ENCODE data around the gene MAGI1. TPM values are rescaled to one million over a fixed set of nuclear protein-coding genes. Genes with fewer than 3 reads are reported as not detected.

Gene MAGI1
- polyA plus RNA-seq, 1 of the 3 experiments (the other 2 are of a cell fraction), result 10.3 TPM

DNA sequence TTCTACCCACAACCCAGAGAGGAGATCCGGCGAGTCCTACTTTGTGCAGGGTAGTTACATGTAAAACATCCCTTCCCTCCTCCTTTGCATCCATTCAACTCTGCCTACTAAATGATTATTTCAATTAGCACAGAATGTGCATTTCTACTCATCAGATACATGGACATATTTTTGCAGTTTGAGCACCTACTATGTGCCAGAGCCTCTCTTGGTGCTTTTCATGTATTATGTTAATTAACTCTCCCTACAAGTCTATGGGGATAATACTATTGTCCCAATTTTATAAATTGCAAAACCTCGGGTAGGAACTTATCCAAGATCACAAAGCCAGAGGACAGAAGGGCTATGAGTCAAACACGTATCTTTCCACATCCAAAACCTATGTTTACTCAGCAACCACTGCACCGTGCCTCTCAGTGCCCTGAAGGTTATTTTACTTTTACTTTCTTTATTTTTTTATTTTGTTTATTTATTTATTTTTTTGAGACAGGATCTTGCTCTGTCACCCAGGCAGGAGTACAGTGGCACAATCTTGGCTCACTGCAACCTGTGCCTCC, 432.8 kb downstream of the MAGI1 start:
- Histone ChIP-seq H3K9me3 (no peaks in the 10 kb centered on the region), H3K4me2 (no peak overlapping the region), H3K36me3 (replicated peaks in 1 of 2; ENCODE audit: control insufficient read depth in 1 of 2, insufficient read depth in 2 of 2, low read length in 1 of 2) (no peaks in the 10 kb centered on the region), H3K9ac (no peak overlapping the region), H4K20me1 (ENCODE audit: insufficient read depth) (no peaks in the 10 kb centered on the region; the same call in 1 of the 2 replicates), H3K4me1 (ENCODE audit: control insufficient read depth in 1 of 2, insufficient read depth in 2 of 2, low read depth in 1 of 2, low read length in 1 of 2) (no peaks in the 10 kb centered on the region; a peak in 2 of 4 replicates), H3K4me3 (ENCODE audit: low read depth in 2 of 2, low read length in 1 of 2) (no peak overlapping the region), H3K27me3 (ENCODE audit: insufficient read depth) (no peaks in the 10 kb centered on the region), H3F3A (replicated peaks; ENCODE audit: insufficient read depth) (peaks cover 10% of the 10 kb centered on the region), H3K27ac (ENCODE audit: low read depth in 2 of 2, low read length in 1 of 2) (no peak overlapping the region), H3K79me2 (ENCODE audit: insufficient read depth) (peaks cover 11% of the 10 kb centered on the region), H2AFZ (ENCODE audit: low read depth) (no peak overlapping the region), H3K9me2 (no peaks in the 10 kb centered on the region)
- TF ChIP-seq, protein P1, sequence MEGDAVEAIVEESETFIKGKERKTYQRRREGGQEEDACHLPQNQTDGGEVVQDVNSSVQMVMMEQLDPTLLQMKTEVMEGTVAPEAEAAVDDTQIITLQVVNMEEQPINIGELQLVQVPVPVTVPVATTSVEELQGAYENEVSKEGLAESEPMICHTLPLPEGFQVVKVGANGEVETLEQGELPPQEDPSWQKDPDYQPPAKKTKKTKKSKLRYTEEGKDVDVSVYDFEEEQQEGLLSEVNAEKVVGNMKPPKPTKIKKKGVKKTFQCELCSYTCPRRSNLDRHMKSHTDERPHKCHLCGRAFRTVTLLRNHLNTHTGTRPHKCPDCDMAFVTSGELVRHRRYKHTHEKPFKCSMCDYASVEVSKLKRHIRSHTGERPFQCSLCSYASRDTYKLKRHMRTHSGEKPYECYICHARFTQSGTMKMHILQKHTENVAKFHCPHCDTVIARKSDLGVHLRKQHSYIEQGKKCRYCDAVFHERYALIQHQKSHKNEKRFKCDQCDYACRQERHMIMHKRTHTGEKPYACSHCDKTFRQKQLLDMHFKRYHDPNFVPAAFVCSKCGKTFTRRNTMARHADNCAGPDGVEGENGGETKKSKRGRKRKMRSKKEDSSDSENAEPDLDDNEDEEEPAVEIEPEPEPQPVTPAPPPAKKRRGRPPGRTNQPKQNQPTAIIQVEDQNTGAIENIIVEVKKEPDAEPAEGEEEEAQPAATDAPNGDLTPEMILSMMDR (IDR thresholded peaks at IDR 0.05), result no peak
- TF ChIP-seq NFIC (IDR thresholded peaks at IDR 0.05; ENCODE audit: borderline replicate concordance) (no peak), NRF1 (IDR thresholded peaks at IDR 0.05; ENCODE audit: low read depth, low read length) (no peak)
- TF ChIP-seq, protein P2, sequence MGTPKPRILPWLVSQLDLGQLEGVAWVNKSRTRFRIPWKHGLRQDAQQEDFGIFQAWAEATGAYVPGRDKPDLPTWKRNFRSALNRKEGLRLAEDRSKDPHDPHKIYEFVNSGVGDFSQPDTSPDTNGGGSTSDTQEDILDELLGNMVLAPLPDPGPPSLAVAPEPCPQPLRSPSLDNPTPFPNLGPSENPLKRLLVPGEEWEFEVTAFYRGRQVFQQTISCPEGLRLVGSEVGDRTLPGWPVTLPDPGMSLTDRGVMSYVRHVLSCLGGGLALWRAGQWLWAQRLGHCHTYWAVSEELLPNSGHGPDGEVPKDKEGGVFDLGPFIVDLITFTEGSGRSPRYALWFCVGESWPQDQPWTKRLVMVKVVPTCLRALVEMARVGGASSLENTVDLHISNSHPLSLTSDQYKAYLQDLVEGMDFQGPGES (IDR thresholded peaks at IDR 0.05; ENCODE audit: low read depth, low read length), result no peak
- WGBS (ENCODE audit: low lambda C conversion rate), result 88% methylated on average over 5 of the region's 5 CpGs
- DNase-seq, result no peak
- POLR2A ChIA-PET, result no interaction called here
- CTCF ChIA-PET, result interaction anchor here (1.0 kb wide), 1 partner anchor 9 kb away, joined by 3 read pairs; no protein-coding TSS in a partner anchor

DNA sequence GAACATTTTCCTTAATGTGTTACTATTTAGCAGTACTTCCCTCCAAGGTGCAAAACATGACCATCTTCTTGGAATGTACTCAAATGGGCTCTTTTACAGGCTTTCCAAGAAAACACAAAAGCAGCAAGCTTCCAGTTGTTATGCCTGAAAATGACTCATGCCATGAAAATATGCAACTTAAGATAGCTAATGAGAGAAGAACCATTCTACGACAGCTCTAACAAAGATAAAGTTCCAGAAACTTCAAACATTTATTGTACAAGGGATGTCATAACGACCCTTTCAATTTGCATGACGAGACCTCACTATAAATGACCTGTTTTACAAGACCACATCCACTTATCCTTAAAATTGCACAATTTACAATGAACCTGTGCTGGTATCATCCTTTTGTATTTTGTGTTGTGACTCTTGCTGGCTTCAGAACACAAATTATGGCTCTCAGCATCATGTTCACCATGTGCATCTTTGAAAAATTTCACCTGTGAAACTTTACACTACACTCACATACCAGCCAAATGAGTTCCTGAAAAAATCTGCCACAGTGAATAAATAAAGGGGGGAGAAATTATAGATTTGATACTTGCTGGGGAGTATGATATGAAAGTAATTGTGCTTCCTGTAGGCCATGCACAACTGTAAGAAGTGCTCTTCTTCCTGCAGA, 433.7 kb downstream of the MAGI1 start:
- peak in 1 of 2 experiments; percentile 31; a peak in 1 of 4 replicates for TF ChIP-seq EP300 (IDR thresholded peaks at IDR 0.05; ENCODE audit: borderline replicate concordance in 1 of 2, low read depth in 1 of 2, low read length in 1 of 2)
- TF ChIP-seq, protein P3, sequence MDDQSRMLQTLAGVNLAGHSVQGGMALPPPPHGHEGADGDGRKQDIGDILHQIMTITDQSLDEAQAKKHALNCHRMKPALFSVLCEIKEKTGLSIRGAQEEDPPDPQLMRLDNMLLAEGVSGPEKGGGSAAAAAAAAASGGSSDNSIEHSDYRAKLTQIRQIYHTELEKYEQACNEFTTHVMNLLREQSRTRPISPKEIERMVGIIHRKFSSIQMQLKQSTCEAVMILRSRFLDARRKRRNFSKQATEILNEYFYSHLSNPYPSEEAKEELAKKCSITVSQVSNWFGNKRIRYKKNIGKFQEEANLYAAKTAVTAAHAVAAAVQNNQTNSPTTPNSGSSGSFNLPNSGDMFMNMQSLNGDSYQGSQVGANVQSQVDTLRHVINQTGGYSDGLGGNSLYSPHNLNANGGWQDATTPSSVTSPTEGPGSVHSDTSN (IDR thresholded peaks at IDR 0.05), result peak; percentile 67
- TF ChIP-seq FOSL2 (IDR thresholded peaks at IDR 0.05; ENCODE audit: borderline replicate concordance, low read depth), result peak; percentile 57; the same call in 1 of the 2 replicates
- peak; percentile 39; the same call in 1 of the 2 replicates for TF ChIP-seq TCF12 (IDR thresholded peaks at IDR 0.05)
- TF ChIP-seq JUND (IDR thresholded peaks at IDR 0.05), result peak; percentile 50; the same call in 1 of the 2 replicates
- TF ChIP-seq, protein P4, sequence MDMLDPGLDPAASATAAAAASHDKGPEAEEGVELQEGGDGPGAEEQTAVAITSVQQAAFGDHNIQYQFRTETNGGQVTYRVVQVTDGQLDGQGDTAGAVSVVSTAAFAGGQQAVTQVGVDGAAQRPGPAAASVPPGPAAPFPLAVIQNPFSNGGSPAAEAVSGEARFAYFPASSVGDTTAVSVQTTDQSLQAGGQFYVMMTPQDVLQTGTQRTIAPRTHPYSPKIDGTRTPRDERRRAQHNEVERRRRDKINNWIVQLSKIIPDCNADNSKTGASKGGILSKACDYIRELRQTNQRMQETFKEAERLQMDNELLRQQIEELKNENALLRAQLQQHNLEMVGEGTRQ (IDR thresholded peaks at IDR 0.05; ENCODE audit: borderline replicate concordance, low read depth, low read length), result no peak
- H3K9me2 ChIP-seq, result no peaks in the 10 kb centered on the region
- no peak overlapping the region for H3K9ac ChIP-seq
- no peak overlapping the region for H3K4me3 ChIP-seq (ENCODE audit: low read depth in 2 of 2, low read length in 1 of 2)
- no peaks in the 10 kb centered on the region; a peak in 3 of 4 replicates for H3K4me1 ChIP-seq (ENCODE audit: control insufficient read depth in 1 of 2, insufficient read depth in 2 of 2, low read depth in 1 of 2, low read length in 1 of 2)
- no peak overlapping the region for H3K4me2 ChIP-seq
- CTCF ChIA-PET, result no interaction called here
- H2AFZ ChIP-seq (ENCODE audit: low read depth), result no peak overlapping the region
- POLR2A ChIA-PET, result no interaction called here
- no peak for DNase-seq
- peaks cover 18% of the 10 kb centered on the region for H3K79me2 ChIP-seq (ENCODE audit: insufficient read depth)
- H3K27me3 ChIP-seq (ENCODE audit: insufficient read depth), result no peaks in the 10 kb centered on the region
- 77% methylated on average over 3 of the region's 3 CpGs for WGBS (ENCODE audit: low lambda C conversion rate)
- no peak overlapping the region; a peak in 1 of 4 replicates for H3K27ac ChIP-seq (ENCODE audit: low read depth in 2 of 2, low read length in 1 of 2)
- H3K9me3 ChIP-seq, result no peaks in the 10 kb centered on the region
- H3K36me3 ChIP-seq (replicated peaks in 1 of 2; ENCODE audit: control insufficient read depth in 1 of 2, insufficient read depth in 2 of 2, low read length in 1 of 2), result no peaks in the 10 kb centered on the region
- no peaks in the 10 kb centered on the region; the same call in 1 of the 2 replicates for H4K20me1 ChIP-seq (ENCODE audit: insufficient read depth)
- H3F3A ChIP-seq (replicated peaks; ENCODE audit: insufficient read depth), result peaks cover 10% of the 10 kb centered on the region

Data from SK-N-SH (cell line).